HepG2 (cell line): ENCODE data around the gene HECTD4. TPM values are rescaled to one million over a fixed set of nuclear protein-coding genes. Genes with fewer than 3 reads are reported as not detected.

ENCODE experiments used
- ATAC-seq: fragments of 200-7000 bp; cut with Tn5 transposase; 3 replicates; pipeline ENCODE4 v1.9.1; 2020; ENCODE audit warnings: mild to moderate bottlenecking, moderate library complexity
- BruUV-seq: library from RNA; stranded (reverse); fragments of 400-500 nt; replicated peaks from 2 replicates; lab custom pipeline; 2021; lab: Mats Ljungman, UMichigan
- CTCF ChIA-PET: fragments of 300-600 bp; formaldehyde crosslinking; extraction: SDS; loops from one replicate; lab custom pipeline; 2021; ENCODE audit warnings: low total read pairs, inconsistent platforms, low intra/inter-chr PET ratio; lab: Yijun Ruan, JAX
- POLR2A ChIA-PET: fragments of 350-600 bp; sonication (Branson Sonifier 250); formaldehyde crosslinking; loops from one replicate; lab custom pipeline; 2020; ENCODE audit warnings: antibody characterized with exemption, inconsistent platforms; lab: Yijun Ruan, JAX
- DNase-seq: peaks from one replicate; pipeline ENCODE4 v3.0.0-alpha.2; 2015; ENCODE audit warnings: low spot score
- FAIRE-seq: peaks from 3 replicates; lab custom pipeline; 2011; peaks lifted over from hg19 to GRCh38; lab: Jason Lieb, UNC
- H2AFZ ChIP-seq: one replicate; pipeline ENCODE4 v1.6.1; 2011; ENCODE audit warnings: low read length, inconsistent platforms
- H3K27ac ChIP-seq: fragments of 300-600 bp; 3 replicates; pipeline ENCODE4 v1.8.0; 2011; ENCODE audit warnings: mixed run types, mild to moderate bottlenecking, mixed read lengths, low read length, inconsistent platforms; ENCODE audit not compliant: insufficient read depth; ENCODE audit errors: extremely low read length
- H3K27me3 ChIP-seq, 2 experiments: fragments of 200-600 bp in 1 of 2; 2 replicates in 1 of 2; 3 replicates in 1 of 2; pipeline versions ENCODE4 v1.6.0 to v1.8.0; 2011; ENCODE audit warnings: low read length in 2 of 2, mild to moderate bottlenecking in 2 of 2, moderate library complexity in 2 of 2, inconsistent platforms in 1 of 2; ENCODE audit not compliant: insufficient read depth in 2 of 2, control insufficient read depth in 1 of 2
- H3K36me3 ChIP-seq, 2 experiments: fragments of 200-600 bp in 1 of 2; replicated peaks in 1 of 2; 2 replicates in 1 of 2; 3 replicates in 1 of 2; pipeline versions ENCODE4 v1.5.1 to v1.8.0; 2011; ENCODE audit warnings: low read length in 2 of 2, inconsistent platforms in 1 of 2; ENCODE audit not compliant: insufficient read depth in 2 of 2, control insufficient read depth in 1 of 2
- H3K4me1 ChIP-seq: 2 replicates; pipeline ENCODE4 v1.5.1; 2012; ENCODE audit warnings: low read length, inconsistent platforms; ENCODE audit not compliant: insufficient read depth
- H3K4me2 ChIP-seq: 2 replicates; pipeline ENCODE4 v1.6.0; 2011; ENCODE audit warnings: low read depth, low read length, inconsistent platforms
- H3K4me3 ChIP-seq, 3 experiments: fragments of 200-600 bp in 1 of 3; sonication (generic), shearing (Covaris generic) in 1 of 3; replicated peaks in 1 of 3; 2 replicates each; pipeline ENCODE4 v1.5.1; 2011 to 2016; ENCODE audit warnings: low read length in 3 of 3, inconsistent platforms in 2 of 3, low read depth in 2 of 3, mild to moderate bottlenecking in 2 of 3, control low read depth in 1 of 3, mixed read lengths in 1 of 3; ENCODE audit not compliant: insufficient read depth in 1 of 3
- H3K79me2 ChIP-seq: one replicate; pipeline ENCODE4 v1.6.1; 2011; ENCODE audit warnings: low read length, inconsistent platforms; ENCODE audit not compliant: insufficient read depth
- H3K9ac ChIP-seq: 2 replicates; pipeline ENCODE4 v1.6.0; 2011; ENCODE audit warnings: mild to moderate bottlenecking, low read depth, low read length, inconsistent platforms; ENCODE audit not compliant: insufficient read depth
- H3K9me3 ChIP-seq: 2 replicates; pipeline ENCODE4 v1.5.1; 2012; ENCODE audit warnings: mild to moderate bottlenecking, low read length
- H4K20me1 ChIP-seq: 2 replicates; pipeline ENCODE4 v1.6.0; 2011; ENCODE audit warnings: inconsistent platforms, mild to moderate bottlenecking, low read length, moderate library complexity; ENCODE audit not compliant: insufficient read depth
- ATF1 ChIP-seq: IDR thresholded peaks from 2 replicates; pipeline ENCODE4 v1.6.1; 2016; ENCODE audit warnings: mild to moderate bottlenecking, control low read depth
- CEBPB ChIP-seq: IDR thresholded peaks from 2 replicates; pipeline ENCODE4 v1.6.1; 2011; ENCODE audit warnings: low read depth, low read length, improper control_type of control experiment, borderline replicate concordance
- CEBPG ChIP-seq: IDR thresholded peaks from 2 replicates; pipeline ENCODE4 v1.6.1; 2016
- MATR3 ChIP-seq: sonication (generic); formaldehyde crosslinking; IDR thresholded peaks from 2 replicates; pipeline ENCODE4 v1.4.0; 2020; ENCODE audit warnings: missing genetic modification reagents
- RBFOX2 ChIP-seq: fragments of 200-400 bp; formaldehyde crosslinking; IDR thresholded peaks from 2 replicates; pipeline ENCODE4 v1.6.1; 2017; ENCODE audit warnings: low read depth, mild to moderate bottlenecking, low read length
- SP4 ChIP-seq: sonication (generic); formaldehyde crosslinking; IDR thresholded peaks from 2 replicates; pipeline ENCODE4 v1.8.1; 2023; ENCODE audit warnings: mild to moderate bottlenecking, missing genetic modification reagents
- ZNF12 ChIP-seq: sonication (generic); formaldehyde crosslinking; IDR thresholded peaks from 2 replicates; pipeline ENCODE4 v1.5.0; 2020; ENCODE audit warnings: missing genetic modification reagents
- WGBS: methylation state at CpG from one replicate; pipeline ENCODE4 v1.1.6; 2017; ENCODE audit warnings: low lambda C conversion rate; 5-methylcytosine and 5-hydroxymethylcytosine counted together
- in situ Hi-C: cut with HindIII; loops from 2 replicates; pipeline ENCODE4 v1.10.0; 2017; ENCODE audit warnings: low pct_unique_long_range_greater_than_20kb; ENCODE audit not compliant: extremely low pct_ligation_motif_present
- intact Hi-C: fragments of 100-400 bp; cut with micrococcal nuclease; formaldehyde crosslinking; loops from one replicate; pipeline ENCODE4 v1.10.0; 2022; ENCODE audit not compliant: unreplicated experiment
- polyA plus RNA-seq, 8 experiments: library from polyadenylated mRNA; depleted of rRNA in 3 of 8; stranded (reverse) in 7 of 8; unstranded in 1 of 8; fragments of >200 nt; fragmentation: Illumina TruSeq in 4 of 8; extraction: Trizol in 4 of 8; gene quantifications; 2 replicates each; pipeline versions ENCODE4 v1.2.1 to v1.2.3, GENCODE V29; 2011 to 2016; ENCODE audit warnings: low read depth in 4 of 8, missing spikeins in 1 of 8, mixed read lengths in 1 of 8; ENCODE audit not compliant: insufficient read depth in 1 of 8
- total RNA-seq, 5 experiments: library from RNA; depleted of rRNA; stranded (reverse); fragments of >200 nt; fragmentation: Illumina TruSeq; extraction: Trizol; gene quantifications; 2 replicates each; pipeline ENCODE4 v1.2.3, GENCODE V29; 2016; ENCODE audit warnings: low read depth in 1 of 5
- TF ChIP-seq, protein P1 (sequence below): sonication (generic); formaldehyde crosslinking; IDR thresholded peaks from 2 replicates; pipeline ENCODE4 v1.4.0; 2020; ENCODE audit warnings: missing genetic modification reagents, borderline replicate concordance
- TF ChIP-seq, protein P2 (sequence below): sonication (generic); IDR thresholded peaks from 2 replicates; pipeline ENCODE4 v1.6.1; 2016; ENCODE audit warnings: low read depth, borderline replicate concordance

The HECTD4 gene
- total and polyA plus RNA-seq, 2 of the 13 experiments (the other 11 are each of a cell fraction or from before 2014, with no cell fraction given): 9.0 to 11.4 TPM

DNA sequence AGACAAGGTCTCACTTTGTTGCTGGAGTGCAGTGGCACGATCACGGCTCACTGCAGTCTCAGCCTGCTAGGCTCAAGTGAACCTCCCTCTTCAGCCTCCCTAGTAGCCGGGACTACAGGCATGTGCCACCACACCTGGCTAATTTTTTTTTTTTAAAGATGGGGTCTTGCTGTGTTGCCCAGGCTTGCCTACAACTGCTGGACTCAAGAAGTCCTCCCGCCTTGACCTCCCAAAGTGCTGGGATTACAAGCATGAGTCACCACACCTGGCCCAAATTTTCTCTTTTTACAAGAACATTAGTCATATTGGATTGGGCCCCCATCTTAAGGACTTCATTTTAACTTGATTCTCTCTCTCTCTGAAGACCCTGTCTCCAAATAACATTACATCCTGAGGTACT is 7.0 kb upstream of the HECTD4 start (continued):
- TF ChIP-seq MATR3 (CRISPR knock-in tag): no peak

DNA sequence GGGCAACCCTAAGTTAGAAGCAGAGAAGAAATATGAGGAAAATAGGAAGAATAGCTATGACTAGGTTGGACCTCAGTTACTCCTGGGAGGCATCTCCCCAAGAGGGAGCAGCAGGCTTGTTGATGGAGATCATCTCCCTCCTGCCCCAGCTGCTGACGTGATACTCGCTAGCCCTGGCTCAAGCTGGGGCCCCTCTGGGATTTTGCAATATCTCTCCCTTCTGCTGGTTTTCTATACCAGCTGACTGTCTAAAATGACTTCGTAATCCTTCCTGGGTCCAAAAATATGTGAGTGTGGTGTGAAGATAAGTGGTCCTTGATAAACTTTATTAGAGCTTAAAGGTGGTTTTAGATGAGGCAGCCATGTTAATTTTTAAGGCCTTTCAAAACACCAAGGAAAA is 4.5 kb upstream of the HECTD4 start:
- peak; percentile 31 for DNase-seq
- no peak; the same call in 2 of the 3 replicates for ATAC-seq
- in situ Hi-C loops: loop anchor here (5.0 kb wide), 1 partner anchor 189 kb away; no protein-coding TSS in a partner anchor
- Histone ChIP-seq H2AFZ (peak overlapping the region; percentile 91), H3K9ac (peak overlapping the region; percentile 35; the same call in 1 of the 2 replicates), H3K4me2 (peak overlapping the region; percentile 63), H3K4me1 (peaks cover 26% of the 10 kb centered on the region), H3K36me3 (no peaks in the 10 kb centered on the region), H3K27me3 (no peaks in the 10 kb centered on the region), H3K4me3 (no peak overlapping the region), H4K20me1 (no peaks in the 10 kb centered on the region), H3K79me2 (no peaks in the 10 kb centered on the region), H3K27ac (no peak overlapping the region), H3K9me3 (no peaks in the 10 kb centered on the region)
- no TSS peak for BruUV-seq
- CTCF ChIA-PET: interaction anchor here (1.8 to 2.2 kb wide), 2 partner anchors 92 to 189 kb away, joined by 6 to 28 read pairs; no protein-coding TSS in a partner anchor
- POLR2A ChIA-PET: interaction anchor here (0.8 to 1.4 kb wide), 5 partner anchors 14 to 189 kb away, joined by 3 to 9 read pairs (median 3); no protein-coding TSS in a partner anchor
- no peak for FAIRE-seq
- TF ChIP-seq ATF1 (0 out of 2 replicates have a peak, but pooled peaks have one; percentile 36), CEBPB (peak; percentile 74), CEBPG (peak; percentile 58), ZNF12 (0 out of 2 replicates have a peak, but pooled peaks have one; percentile 15), SP4 (CRISPR knock-in tag) (no peak), RBFOX2 (no peak)
- TF ChIP-seq, protein P1, sequence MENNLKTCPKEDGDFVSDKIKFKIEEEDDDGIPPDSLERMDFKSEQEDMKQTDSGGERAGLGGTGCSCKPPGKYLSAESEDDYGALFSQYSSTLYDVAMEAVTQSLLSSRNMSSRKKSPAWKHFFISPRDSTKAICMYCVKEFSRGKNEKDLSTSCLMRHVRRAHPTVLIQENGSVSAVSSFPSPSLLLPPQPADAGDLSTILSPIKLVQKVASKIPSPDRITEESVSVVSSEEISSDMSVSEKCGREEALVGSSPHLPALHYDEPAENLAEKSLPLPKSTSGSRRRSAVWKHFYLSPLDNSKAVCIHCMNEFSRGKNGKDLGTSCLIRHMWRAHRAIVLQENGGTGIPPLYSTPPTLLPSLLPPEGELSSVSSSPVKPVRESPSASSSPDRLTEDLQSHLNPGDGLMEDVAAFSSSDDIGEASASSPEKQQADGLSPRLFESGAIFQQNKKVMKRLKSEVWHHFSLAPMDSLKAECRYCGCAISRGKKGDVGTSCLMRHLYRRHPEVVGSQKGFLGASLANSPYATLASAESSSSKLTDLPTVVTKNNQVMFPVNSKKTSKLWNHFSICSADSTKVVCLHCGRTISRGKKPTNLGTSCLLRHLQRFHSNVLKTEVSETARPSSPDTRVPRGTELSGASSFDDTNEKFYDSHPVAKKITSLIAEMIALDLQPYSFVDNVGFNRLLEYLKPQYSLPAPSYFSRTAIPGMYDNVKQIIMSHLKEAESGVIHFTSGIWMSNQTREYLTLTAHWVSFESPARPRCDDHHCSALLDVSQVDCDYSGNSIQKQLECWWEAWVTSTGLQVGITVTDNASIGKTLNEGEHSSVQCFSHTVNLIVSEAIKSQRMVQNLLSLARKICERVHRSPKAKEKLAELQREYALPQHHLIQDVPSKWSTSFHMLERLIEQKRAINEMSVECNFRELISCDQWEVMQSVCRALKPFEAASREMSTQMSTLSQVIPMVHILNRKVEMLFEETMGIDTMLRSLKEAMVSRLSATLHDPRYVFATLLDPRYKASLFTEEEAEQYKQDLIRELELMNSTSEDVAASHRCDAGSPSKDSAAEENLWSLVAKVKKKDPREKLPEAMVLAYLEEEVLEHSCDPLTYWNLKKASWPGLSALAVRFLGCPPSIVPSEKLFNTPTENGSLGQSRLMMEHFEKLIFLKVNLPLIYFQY (CRISPR knock-in tag): no peak
- TF ChIP-seq, protein P2, sequence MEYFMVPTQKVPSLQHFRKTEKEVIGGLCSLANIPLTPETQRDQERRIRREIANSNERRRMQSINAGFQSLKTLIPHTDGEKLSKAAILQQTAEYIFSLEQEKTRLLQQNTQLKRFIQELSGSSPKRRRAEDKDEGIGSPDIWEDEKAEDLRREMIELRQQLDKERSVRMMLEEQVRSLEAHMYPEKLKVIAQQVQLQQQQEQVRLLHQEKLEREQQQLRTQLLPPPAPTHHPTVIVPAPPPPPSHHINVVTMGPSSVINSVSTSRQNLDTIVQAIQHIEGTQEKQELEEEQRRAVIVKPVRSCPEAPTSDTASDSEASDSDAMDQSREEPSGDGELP: peak; percentile 75; the same call in 1 of the 2 replicates
- intact Hi-C loops: loop anchor here (1.0 to 10.0 kb wide), 3 partner anchors 62 to 188 kb away; no protein-coding TSS in a partner anchor
- 0% methylated on average over 3 of the region's 3 CpGs for WGBS
